Stimulated activated CD8-positive, alpha-beta memory T cell treated with anti-CD3 and anti-CD28 coated beads, Interleukin-15, amount 100 ng/mL, for 1 hour (primary cell): Measurements from ENCODE around the gene NPAT.
"Not testable (repeated sequence)": the region's sequence is repeated elsewhere in the genome, so short reads cannot be mapped to it uniquely, and the experiment has no call there.

Experiments used
- DNase-seq: peaks from one replicate; pipeline ENCODE4 v3.0.0-alpha.2; 2020; ENCODE audit warnings: low read depth

Gene NPAT

DNA sequence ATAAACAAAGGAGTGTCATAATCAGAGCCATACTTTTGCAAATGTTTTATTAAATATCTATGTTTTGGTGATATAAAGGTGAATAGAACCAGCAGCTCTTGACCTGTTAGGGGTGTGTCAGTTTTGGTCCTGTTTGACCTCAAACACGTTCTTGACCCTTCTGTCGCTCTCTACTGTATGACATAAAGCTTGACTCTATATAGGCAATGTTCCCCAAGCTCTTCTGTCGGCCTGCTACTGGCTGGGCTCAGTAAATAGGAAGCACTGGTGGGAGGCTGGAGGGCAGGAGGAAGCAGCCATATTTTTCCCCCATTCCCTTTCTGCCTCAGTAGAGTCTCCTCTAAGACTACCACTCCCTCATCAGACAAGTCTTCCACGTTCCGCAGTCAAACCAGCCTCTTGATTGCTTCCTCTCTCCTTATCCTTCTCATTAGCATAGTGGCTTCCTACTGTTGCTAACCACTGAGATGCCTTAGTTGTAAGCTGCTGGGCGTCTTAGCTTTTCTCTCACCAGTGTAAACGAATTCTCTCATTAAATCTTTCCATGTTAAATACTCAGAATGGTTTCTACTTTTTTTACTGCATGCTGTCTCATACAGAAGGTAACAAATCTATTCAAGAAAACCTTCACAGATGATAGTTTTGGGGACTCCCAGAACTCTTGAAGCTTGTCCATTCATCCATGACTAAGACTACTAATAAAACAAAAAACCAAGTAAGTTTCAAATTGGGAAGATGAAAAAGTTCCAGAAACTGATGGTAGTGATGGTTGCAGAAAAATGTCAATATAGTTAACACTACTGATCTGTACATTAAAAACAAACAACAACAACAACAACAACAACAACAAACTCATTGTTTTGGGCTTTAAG lies 3.3 kb downstream of the NPAT start:
- DNase-seq, result no peak

DNA sequence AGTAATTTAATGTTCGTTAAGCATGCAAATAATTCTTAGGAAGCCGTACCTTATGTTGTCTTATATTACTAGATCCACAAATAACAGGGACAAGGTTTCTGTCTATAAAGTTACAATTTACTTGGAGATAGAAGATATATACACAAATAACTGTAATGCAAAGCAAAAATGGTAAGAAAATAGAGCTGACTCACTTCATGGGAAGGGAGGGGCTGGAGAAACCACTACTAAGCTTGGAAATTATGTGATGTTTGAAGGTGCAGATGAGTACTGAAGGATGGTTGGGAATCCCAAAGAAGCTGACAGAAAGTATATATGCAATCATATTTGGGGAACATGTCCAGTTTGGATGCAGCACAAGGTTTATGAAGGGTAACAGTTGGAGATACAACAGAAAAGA lies 4.0 kb downstream of the NPAT start:
- DNase-seq, result no peak

- no peak for DNase-seq
Measured at GRCh38 chr11:108216988-108217387, 5.5 kb downstream of the NPAT start.

GRCh38 chr11:108213784-108214183 lies 8.7 kb downstream of the NPAT start:
- DNase-seq, result no peak

- DNase-seq, result no peak
Measured at GRCh38 chr11:108210441-108210840, 12.0 kb downstream of the NPAT start.

DNA sequence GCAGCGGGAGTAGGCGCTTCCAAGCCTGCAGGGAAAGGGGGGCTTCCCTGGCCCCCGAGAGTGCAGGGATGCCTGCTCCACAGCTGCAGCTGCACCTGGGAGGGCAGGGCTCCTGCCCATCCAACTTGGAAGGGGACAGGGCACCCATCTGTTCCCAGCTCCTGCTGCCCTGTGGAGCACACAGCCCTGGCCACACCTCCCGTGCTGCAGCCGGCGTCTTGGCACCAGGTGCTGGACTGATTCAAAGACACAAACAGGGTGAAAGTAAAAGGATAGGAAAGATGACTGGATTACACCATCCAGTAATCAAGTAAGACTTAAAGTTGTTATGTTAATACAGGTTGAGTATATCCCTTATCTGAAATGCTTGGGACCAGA lies 14.8 kb downstream of the NPAT start:
- no peak for DNase-seq

DNA sequence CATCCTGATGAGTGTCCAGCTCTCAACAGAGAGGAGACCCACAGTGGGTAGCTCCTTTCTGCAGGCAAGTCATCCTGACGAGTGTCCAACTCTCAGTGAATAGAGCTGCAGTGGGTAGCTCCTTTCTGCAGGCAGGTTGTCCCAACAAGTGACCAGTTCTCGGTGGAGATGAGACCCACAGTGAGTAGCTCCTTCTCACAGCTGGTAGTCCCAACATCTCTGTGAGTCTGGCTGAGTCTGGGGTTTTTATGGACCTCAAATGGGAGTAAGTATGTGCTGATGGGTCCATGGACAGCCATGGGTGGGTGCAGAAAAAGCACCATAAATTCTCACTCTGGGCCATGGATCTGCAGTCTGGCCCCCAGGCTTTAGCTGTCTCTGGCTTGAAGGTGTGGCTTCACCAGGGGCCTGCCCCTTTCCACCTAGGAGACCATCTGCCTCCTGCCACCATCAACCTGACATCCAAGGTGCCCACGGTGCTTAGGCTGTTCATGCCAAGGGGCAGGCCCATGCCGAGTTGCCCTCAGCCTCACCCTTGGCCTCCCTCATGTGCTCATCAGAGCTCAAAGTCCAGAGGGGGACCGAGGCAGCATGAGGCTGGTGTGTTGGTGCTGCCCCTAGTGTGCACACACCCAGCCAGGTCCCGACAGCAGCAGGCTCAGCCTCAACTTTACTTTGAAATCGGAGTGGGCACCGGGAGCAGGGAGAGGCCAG lies 15.3 kb downstream of the NPAT start:
- DNase-seq, result no peak

DNA sequence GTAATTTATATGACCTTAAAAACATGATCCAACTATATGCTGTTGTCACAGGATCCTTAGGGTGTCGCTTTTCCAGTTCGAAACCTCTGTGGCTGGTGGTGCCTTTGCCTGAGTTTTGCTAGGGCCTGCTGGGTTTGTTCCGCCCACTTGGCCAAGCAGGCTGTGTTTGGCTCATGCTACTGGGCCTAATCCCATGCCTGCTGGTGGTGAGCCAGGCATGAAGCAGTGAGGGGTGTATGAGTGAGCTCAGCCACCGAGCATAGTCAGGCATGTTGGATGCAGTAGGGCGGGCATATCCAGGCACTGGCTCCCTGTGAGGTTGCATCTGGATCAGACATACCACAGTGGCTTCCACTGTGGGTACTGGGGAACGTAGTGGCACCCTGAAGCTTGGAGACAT lies 16.3 kb downstream of the NPAT start:
- DNase-seq, result no peak

DNA sequence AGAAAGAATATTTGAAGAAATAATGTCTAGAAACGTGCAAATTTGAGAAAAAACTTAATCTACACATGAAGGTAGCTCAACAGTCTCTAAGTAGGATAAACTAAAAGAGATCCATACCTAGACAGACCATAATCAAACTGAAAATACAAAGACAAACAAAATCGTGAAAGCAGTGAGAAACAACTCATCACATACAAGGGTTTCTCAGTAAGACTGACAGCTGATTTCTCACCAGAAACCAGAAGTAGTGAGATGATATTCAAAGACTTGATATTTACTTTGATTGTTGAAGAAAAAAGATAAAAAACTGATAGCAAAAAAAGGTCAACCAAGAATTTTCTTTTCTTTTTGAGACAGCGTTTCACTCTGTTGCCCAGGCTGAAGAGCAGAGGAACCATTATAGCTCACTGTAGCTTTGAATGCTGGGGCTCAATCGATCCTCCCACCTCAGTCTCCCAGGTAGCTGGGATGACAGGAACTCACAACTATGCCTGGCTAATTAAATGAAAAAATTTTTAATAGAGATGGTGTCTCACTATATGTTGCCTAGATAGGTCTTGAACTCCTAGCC lies 17.4 kb downstream of the NPAT start:
- DNase-seq, result no peak

- DNase-seq, result no peak
Measured at GRCh38 chr11:108204376-108204775, 18.1 kb downstream of the NPAT start.

DNA sequence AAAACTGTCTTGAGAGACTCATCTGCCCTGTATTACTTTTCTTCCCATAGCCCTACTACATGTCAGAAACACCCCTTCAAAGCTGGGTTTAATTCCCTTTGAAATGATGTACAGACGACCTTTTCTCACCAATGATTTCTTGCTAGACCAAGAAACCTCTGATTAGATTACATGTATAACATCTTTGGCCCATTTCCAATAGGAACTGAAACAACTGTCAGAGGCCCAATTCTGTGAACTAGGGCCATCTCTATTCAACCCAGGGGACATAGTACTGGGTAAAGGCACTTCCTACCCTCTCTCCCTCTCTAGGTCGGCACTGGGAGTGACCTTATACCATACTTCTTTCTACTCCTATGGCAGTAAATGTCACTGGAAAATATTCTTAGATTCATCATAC lies 19.4 kb downstream of the NPAT start:
- no peak for DNase-seq

DNA sequence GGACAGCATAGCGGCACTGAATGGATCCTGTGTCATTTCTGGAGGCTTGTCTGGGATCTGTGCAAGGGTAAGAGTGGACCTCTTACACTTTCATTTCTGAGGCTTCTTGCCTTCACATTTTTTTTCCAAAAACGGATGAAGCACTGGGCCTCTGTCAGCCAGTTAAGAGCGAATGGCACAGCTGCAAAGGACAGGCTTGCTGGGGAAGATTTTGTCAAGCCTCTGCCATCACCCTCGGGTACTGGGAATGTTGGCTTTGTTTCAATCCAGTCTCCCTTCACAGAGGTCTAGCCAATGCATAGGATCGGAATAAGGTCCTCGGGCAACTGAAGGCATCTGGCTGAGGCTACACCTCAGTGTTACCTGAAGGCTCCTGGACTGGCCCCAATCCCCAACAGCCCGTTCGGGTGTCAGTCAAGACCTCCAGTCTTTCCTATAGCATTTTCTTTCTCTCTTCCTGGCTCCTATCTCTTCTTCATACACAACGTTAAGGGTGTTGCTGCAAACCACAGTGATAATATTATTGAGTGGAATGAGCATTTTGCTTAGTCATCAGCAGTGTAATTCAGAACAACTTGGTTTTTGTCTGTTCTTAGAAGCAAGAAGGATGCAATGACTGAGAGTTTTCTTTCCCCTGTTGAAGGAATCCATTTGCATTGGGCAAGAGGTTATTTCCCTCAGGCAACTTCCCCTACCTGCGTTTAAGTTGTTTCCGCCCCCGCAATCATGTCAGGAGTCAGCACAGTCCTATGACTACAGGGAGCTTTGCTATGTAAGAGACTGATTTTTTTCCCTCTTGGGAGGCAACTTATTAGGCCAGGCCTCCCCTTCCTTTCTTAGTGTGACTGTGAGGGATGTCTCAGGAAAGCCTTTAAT lies 22.8 kb downstream of the NPAT start:
- no peak for DNase-seq

DNA sequence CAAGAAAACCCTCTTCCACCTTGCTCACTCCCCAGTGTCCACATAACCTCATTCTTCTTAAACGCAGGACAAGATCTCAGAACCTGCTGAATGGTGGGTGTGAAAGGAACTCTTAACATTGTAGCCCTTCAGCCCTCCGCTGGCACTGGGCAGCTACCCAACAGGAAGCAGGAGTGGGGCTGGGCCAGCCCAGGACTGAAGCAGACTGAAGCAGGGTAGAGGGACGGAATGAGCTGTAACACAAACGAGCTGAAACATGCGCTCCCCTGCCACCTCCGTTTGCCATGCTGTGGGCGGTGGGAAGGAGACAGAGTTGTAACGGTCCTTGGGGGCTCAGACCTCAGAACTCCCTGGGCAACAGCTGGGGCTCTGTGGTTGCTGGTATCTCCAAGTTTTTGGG lies 23.6 kb downstream of the NPAT start:
- no peak for DNase-seq

- DNase-seq, result no peak
Measured at GRCh38 chr11:108197351-108197750, 25.1 kb downstream of the NPAT start.

GRCh38 chr11:108196901-108197300 lies 25.5 kb downstream of the NPAT start:
- DNase-seq, result no peak

GRCh38 chr11:108193725-108194124 lies 28.7 kb downstream of the NPAT start:
- no peak for DNase-seq

- DNase-seq, result no peak
Measured at GRCh38 chr11:108177570-108177969, 44.9 kb downstream of the NPAT start.

GRCh38 chr11:108170184-108170583 lies 52.3 kb downstream of the NPAT start:
- no peak for DNase-seq

DNA sequence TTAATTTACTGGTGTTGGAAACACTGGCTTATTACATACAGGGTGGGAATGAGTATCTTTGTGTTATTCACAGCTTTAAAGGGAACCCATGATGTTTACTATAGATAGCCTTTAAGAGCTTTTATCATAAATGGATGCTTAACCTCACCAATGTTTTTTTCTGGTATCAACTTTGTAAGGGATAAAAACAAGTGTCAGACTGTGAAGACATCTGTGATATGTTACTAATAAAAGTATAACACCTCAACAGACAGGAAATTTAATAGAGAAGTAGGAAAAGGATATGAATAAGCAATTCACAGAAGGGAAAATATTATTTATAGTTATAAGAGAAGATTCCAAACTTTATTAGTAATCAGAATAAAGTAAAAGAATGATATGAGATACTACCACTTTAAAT lies 54.8 kb downstream of the NPAT start:
- DNase-seq, result no peak

GRCh38 chr11:108162878-108163277 lies 59.6 kb downstream of the NPAT start:
- DNase-seq, result not testable (repeated sequence)

GRCh38 chr11:108160970-108161566 lies 61.4 kb downstream of the NPAT start:
- no peak for DNase-seq

DNA sequence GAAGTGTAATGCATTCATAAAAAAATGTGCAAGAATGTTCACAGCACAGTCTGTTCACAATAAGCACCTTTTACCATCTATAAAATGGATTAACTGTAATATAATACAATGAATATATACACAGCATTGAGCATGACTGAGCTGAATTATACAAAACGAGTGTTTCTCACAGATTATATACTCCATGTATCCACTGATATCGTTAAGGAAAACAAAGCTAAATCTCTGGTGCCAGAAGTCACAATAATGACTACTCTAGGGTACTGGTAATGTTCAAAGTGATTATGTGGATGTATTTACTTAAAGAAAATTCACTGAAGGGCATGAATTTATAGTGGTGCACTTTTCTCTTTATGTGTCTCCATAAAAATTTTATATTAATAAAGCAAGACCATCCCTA lies 67.8 kb downstream of the NPAT start:
- DNase-seq, result no peak
